Naive B cell (primary cell): ENCODE measurements around the gene SYAP1. TPM values are rescaled to one million over a fixed set of nuclear protein-coding genes. Genes with fewer than 3 reads are reported as not detected.
"Not testable (repeated sequence)": the region's sequence is repeated elsewhere in the genome, so short reads cannot be mapped to it uniquely, and the experiment has no call there.

ENCODE experiments used
- ATAC-seq, 2 donors: fragments of 150-1000 bp; cut with Tn5 transposase; 2 replicates each; pipeline ENCODE4 v1.10.0; 2021; ENCODE audit warnings: low read depth in 2 of 2, mild to moderate bottlenecking in 2 of 2, moderate library complexity in 2 of 2
- DNase-seq: peaks from one replicate; pipeline ENCODE4 v3.0.0; 2022
- H3K27ac Mint-ChIP-seq, 6 donors: one replicate each; pipeline ENCODE4 v1.8.0; 2020 to 2022; ENCODE audit warnings: mild to moderate bottlenecking in 6 of 6, mixed read lengths in 6 of 6, moderate library complexity in 5 of 6, inconsistent platforms in 2 of 6
- H3K27me3 Mint-ChIP-seq, 3 donors: one replicate each; pipeline ENCODE4 v1.8.0; 2021 to 2022; ENCODE audit warnings: mixed read lengths in 3 of 3, mild to moderate bottlenecking in 1 of 3
- H3K36me3 Mint-ChIP-seq, 2 donors: one replicate each; pipeline ENCODE4 v1.8.0; 2020 to 2022; ENCODE audit warnings: mixed read lengths in 2 of 2, inconsistent platforms in 1 of 2, mild to moderate bottlenecking in 1 of 2
- H3K4me1 Mint-ChIP-seq, 3 donors: one replicate each; pipeline ENCODE4 v1.8.0; 2020 to 2022; ENCODE audit warnings: mixed read lengths in 3 of 3, inconsistent platforms in 1 of 3, mild to moderate bottlenecking in 1 of 3, moderate library complexity in 1 of 3
- H3K4me3 Mint-ChIP-seq, 8 donors: one replicate each; pipeline ENCODE4 v1.8.0; 2020 to 2022; ENCODE audit warnings: mild to moderate bottlenecking in 8 of 8, mixed read lengths in 8 of 8, moderate library complexity in 8 of 8, inconsistent platforms in 2 of 8
- H3K9me3 Mint-ChIP-seq, 7 donors: one replicate each; pipeline ENCODE4 v1.8.0; 2020 to 2022; ENCODE audit warnings: mixed read lengths in 7 of 7, mild to moderate bottlenecking in 5 of 7, inconsistent platforms in 2 of 7, moderate library complexity in 1 of 7
- polyA plus RNA-seq, 6 donors: library from polyadenylated mRNA; unstranded; fragments of 300-500 nt; fragmentation: Illumina TruSeq; gene quantifications; one replicate each; pipeline ENCODE4 v1.2.3, GENCODE V29; 2021; ENCODE audit warnings: low read depth in 6 of 6

The SYAP1 gene
- polyA plus RNA-seq, 6 donors from 2014 or later, result 11.8 to 21.3 (median 16.2) TPM

- H3K4me1 Mint-ChIP-seq, result peaks cover 11 to 26% (median 17%) of the 10 kb centered on the region in 3 donors
- H3K4me3 Mint-ChIP-seq, result peak overlapping the region; percentile 78 to 95 (median 90)
- H3K27ac Mint-ChIP-seq, result peak overlapping the region; percentile 62 to 93 (median 72)
- no peaks in the 10 kb centered on the region for H3K36me3 Mint-ChIP-seq
- peaks cover 0 to 28% (median 0%) of the 10 kb centered on the region in 3 donors for H3K27me3 Mint-ChIP-seq
- no peak for ATAC-seq
- no peaks in the 10 kb centered on the region for H3K9me3 Mint-ChIP-seq
- DNase-seq, result no peak
Measured at GRCh38 chrX:16711219-16711811, 8.1 kb upstream of the SYAP1 start.

GRCh38 chrX:16711893-16712547, 7.4 kb upstream of the SYAP1 start:
- Mint-ChIP-seq H3K27me3 (peaks cover 0 to 28% (median 0%) of the 10 kb centered on the region in 3 donors), H3K4me1 (peaks cover 11 to 26% (median 17%) of the 10 kb centered on the region in 3 donors), H3K4me3 (peak overlapping the region; percentile 90 to 95 (median 92)), H3K27ac (peak overlapping the region in 5 of 6 donors; percentile 67 to 86 (median 83)), H3K9me3 (no peaks in the 10 kb centered on the region), H3K36me3 (no peaks in the 10 kb centered on the region)
- ATAC-seq (peak; percentile 49 to 56), DNase-seq (no peak)

DNA sequence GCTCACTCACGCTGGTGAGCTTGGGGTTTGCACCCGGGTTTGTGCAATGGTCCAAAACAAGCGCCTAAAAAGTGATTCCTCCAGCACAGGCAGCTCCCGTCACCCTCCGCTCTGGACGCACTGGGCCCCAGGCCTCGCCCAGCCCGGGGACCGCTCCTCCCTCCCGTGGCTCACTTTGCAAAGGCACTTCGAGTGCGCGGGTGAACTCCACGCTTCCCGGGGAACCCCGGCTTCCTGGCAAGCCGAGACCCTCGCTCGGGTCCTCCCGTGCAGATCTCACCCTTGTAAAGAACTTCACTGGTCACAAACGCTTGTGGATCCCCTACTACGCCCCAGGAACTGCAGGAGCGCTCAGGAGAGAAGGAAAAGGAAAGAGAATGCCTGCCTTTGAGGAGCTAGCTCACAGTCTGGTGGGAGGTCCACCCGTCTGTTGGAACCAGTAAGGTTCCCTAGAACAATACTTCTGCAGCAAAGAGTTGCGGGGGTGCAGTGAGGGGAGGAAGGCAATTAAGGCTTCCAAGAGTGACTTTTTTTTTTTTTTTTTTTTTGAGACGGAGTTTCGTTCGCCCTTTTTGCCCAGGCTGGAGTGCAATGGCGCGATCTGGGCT, 6.8 kb upstream of the SYAP1 start, which contains the start of gene CTPS2:
TSS of gene CTPS2 (minus strand) at position 122 of the 608 bp plus-strand sequence. CDS start 9,767 bp downstream, outside the sequence.
- ATAC-seq (peak; percentile 79 to 82), DNase-seq (peak; percentile 25)
- peaks cover 11 to 26% (median 17%) of the 10 kb centered on the region in 3 donors for H3K4me1 Mint-ChIP-seq
- H3K27ac Mint-ChIP-seq, result peak within 1 kb of the TSS; percentile 78 to 93 (median 85)
- peak within 1 kb of the TSS; percentile 90 to 95 (median 92) for H3K4me3 Mint-ChIP-seq
- no peaks in the 10 kb centered on the region for H3K36me3 Mint-ChIP-seq
- peaks cover 0 to 28% (median 0%) of the 10 kb centered on the region in 3 donors for H3K27me3 Mint-ChIP-seq
- H3K9me3 Mint-ChIP-seq, result no peaks in the 10 kb centered on the region

- Mint-ChIP-seq H3K27ac (peak overlapping the region in 4 of 6 donors; percentile 42 to 92 (median 81)), H3K4me1 (peaks cover 17 to 37% (median 18%) of the 10 kb centered on the region in 3 donors), H3K9me3 (no peaks in the 10 kb centered on the region), H3K4me3 (peak overlapping the region in 3 of 8 donors; percentile 16 to 62 (median 60)), H3K27me3 (peaks cover 0 to 28% (median 4%) of the 10 kb centered on the region in 3 donors), H3K36me3 (no peaks in the 10 kb centered on the region)
- no peak for ATAC-seq
- DNase-seq, result no peak
Measured at GRCh38 chrX:16714504-16714903, 4.9 kb upstream of the SYAP1 start.

GRCh38 chrX:16715638-16716037, 3.8 kb upstream of the SYAP1 start:
- Mint-ChIP-seq H3K27ac (peak overlapping the region in 1 of 6 donors; percentile 76), H3K4me1 (peaks cover 8 to 39% (median 26%) of the 10 kb centered on the region in 3 donors), H3K27me3 (peaks cover 0 to 20% (median 4%) of the 10 kb centered on the region in 3 donors)
- not testable (repeated sequence) for H3K9me3 Mint-ChIP-seq, DNase-seq, H3K36me3 Mint-ChIP-seq, ATAC-seq, H3K4me3 Mint-ChIP-seq

GRCh38 chrX:16716451-16716850, 3.0 kb upstream of the SYAP1 start:
- not testable (repeated sequence) for ATAC-seq, H3K36me3 Mint-ChIP-seq, H3K9me3 Mint-ChIP-seq, DNase-seq
- peak overlapping the region in 1 of 8 donors; percentile 38 for H3K4me3 Mint-ChIP-seq
- H3K4me1 Mint-ChIP-seq, result peaks cover 1 to 39% (median 25%) of the 10 kb centered on the region in 3 donors
- H3K27me3 Mint-ChIP-seq, result peaks cover 0 to 14% (median 4%) of the 10 kb centered on the region in 3 donors
- peak overlapping the region in 2 of 6 donors; percentile 63 to 75 for H3K27ac Mint-ChIP-seq

- Mint-ChIP-seq H3K27ac (peak overlapping the region; percentile 99 to 100 (median 100)), H3K36me3 (no peaks in the 10 kb centered on the region), H3K4me3 (peak overlapping the region; percentile 93 to 99 (median 96)), H3K27me3 (peaks cover 0 to 6% (median 4%) of the 10 kb centered on the region in 3 donors), H3K9me3 (peaks cover 0 to 3% (median 0%) of the 10 kb centered on the region in 7 donors), H3K4me1 (peaks cover 0 to 46% (median 26%) of the 10 kb centered on the region in 3 donors)
- ATAC-seq (peak; percentile 2 to 3), DNase-seq (no peak)
Measured at GRCh38 chrX:16718824-16719333, 533 bp upstream of the SYAP1 start.

DNA sequence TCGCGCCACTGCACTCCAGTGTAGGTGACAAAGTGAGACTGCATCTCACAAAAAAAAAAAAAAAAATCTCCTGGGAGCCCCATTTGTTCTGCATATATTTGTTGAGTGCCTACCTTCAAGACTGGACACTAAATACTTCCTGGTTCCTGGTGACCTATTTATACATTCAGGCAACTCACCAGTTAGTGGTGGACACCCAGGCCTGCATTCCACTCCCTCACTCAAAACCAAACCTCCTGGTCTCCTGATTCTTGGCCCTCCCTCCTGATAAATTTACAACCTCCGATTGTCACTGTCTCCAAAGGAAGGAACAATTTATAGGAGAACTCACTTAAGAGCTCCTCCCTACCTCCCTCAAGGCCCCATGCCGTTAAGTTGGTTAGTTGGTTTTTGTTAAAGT, 3.1 kb downstream of the SYAP1 start:
- H3K9me3 Mint-ChIP-seq, result peaks cover 0 to 3% (median 0%) of the 10 kb centered on the region in 7 donors
- peaks cover 8 to 57% (median 36%) of the 10 kb centered on the region in 3 donors for H3K4me1 Mint-ChIP-seq
- peaks cover 0 to 4% (median 0%) of the 10 kb centered on the region in 3 donors for H3K27me3 Mint-ChIP-seq
- H3K36me3 Mint-ChIP-seq, result no peaks in the 10 kb centered on the region
- peak overlapping the region in 5 of 8 donors; percentile 15 to 59 (median 35) for H3K4me3 Mint-ChIP-seq
- no peak for DNase-seq
- H3K27ac Mint-ChIP-seq, result peak overlapping the region in 3 of 6 donors; percentile 65 to 99 (median 67)
- ATAC-seq, result no peak

DNA sequence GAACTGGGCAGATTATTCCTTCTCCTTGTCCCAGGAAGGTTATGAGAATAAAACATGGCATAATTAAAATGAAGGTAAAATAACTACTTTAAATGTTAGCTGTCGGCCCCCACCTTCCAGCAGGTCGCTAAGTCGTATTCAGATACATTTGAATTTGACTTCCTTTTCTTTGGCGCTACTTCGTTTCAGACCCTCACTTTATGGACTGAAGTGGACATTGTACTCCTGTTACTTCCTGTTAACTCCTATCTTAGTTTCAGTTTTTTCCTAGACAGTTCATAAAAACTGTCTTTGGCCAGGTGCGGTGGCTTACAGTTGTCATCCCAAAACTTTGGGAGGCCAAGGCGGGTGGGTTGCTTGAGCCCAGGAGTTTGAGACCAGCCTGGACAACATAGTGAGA, 5.7 kb downstream of the SYAP1 start:
- Mint-ChIP-seq H3K27me3 (no peaks in the 10 kb centered on the region), H3K9me3 (peaks cover 0 to 1% (median 0%) of the 10 kb centered on the region in 7 donors), H3K4me1 (peaks cover 8 to 42% (median 27%) of the 10 kb centered on the region in 3 donors), H3K4me3 (peak overlapping the region in 1 of 8 donors; percentile 70), H3K36me3 (no peaks in the 10 kb centered on the region), H3K27ac (peak overlapping the region in 5 of 6 donors; percentile 19 to 70 (median 28))
- DNase-seq (no peak), ATAC-seq (no peak)

GRCh38 chrX:16726347-16726988, 7.1 kb downstream of the SYAP1 start:
- H3K4me1 Mint-ChIP-seq, result peaks cover 8 to 28% (median 18%) of the 10 kb centered on the region in 3 donors
- not testable (repeated sequence) for H3K4me3 Mint-ChIP-seq, ATAC-seq, H3K36me3 Mint-ChIP-seq, H3K27me3 Mint-ChIP-seq, DNase-seq, H3K9me3 Mint-ChIP-seq, H3K27ac Mint-ChIP-seq

DNA sequence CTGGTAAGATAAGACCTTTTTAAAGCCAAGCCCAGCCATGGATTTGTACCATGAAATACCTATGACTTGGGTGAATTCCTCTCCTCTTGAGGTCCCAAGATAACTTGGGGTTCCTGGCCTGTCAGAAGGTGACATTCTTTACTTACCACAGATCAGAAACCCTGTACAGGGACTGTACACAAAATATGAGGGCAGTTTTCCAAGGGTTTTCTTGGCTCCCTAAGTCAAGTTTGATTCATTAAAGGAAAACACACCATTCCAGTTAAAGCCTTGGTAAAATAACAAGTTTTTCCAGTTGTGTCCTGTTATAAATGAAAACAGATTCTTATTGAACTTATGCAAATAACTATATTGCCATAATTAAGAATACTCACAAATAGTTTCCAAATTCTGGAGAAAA, 8.2 kb downstream of the SYAP1 start:
- Mint-ChIP-seq H3K36me3 (no peaks in the 10 kb centered on the region), H3K9me3 (peaks cover 0 to 1% (median 0%) of the 10 kb centered on the region in 7 donors), H3K27me3 (no peaks in the 10 kb centered on the region), H3K4me3 (no peak overlapping the region), H3K4me1 (peaks cover 8 to 20% (median 15%) of the 10 kb centered on the region in 3 donors), H3K27ac (no peak overlapping the region)
- DNase-seq (no peak), ATAC-seq (no peak)

- Mint-ChIP-seq H3K27ac (no peak overlapping the region), H3K4me3 (no peak overlapping the region), H3K36me3 (no peaks in the 10 kb centered on the region), H3K4me1 (peaks cover 4 to 7% (median 6%) of the 10 kb centered on the region in 3 donors), H3K27me3 (no peaks in the 10 kb centered on the region), H3K9me3 (no peaks in the 10 kb centered on the region)
- ATAC-seq (no peak), DNase-seq (no peak)
Measured at GRCh38 chrX:16730450-16730849, 11.0 kb downstream of the SYAP1 start.
